IMR-90 (cell line): ENCODE measurements around the gene SNX27. TPM values are rescaled to one million over a fixed set of nuclear protein-coding genes. Genes with fewer than 3 reads are reported as not detected.

Experiments
- ATAC-seq: fragments of 200-7000 bp; cut with Tn5 transposase; 2 replicates; pipeline ENCODE4 v1.9.1; 2020; ENCODE audit warnings: low read depth, mild to moderate bottlenecking, moderate library complexity
- BruUV-seq: library from RNA; stranded (reverse); fragments of 400-500 nt; replicated peaks from 2 replicates; lab custom pipeline; 2021; lab: Mats Ljungman, UMichigan
- CTCF ChIA-PET: fragments of 300-600 bp; formaldehyde crosslinking; extraction: SDS; loops from one replicate; lab custom pipeline; 2021; ENCODE audit warnings: antibody characterized with exemption; lab: Yijun Ruan, JAX
- POLR2A ChIA-PET: fragments of 300-600 bp; sonication (Branson Sonifier 250); formaldehyde crosslinking; loops from one replicate; lab custom pipeline; 2022; ENCODE audit warnings: antibody characterized with exemption; ENCODE audit not compliant: unreplicated experiment; lab: Charles Lee
- DNase-seq: peaks from one replicate; pipeline ENCODE4 v3.0.0; 2013
- H2AFZ ChIP-seq: replicated peaks from 2 replicates; pipeline ENCODE3; 2013; ENCODE audit warnings: low read length, mild to moderate bottlenecking; ENCODE audit not compliant: poor library complexity
- H2AK5ac ChIP-seq: 2 replicates; pipeline ENCODE4 v1.6.1; 2013; ENCODE audit warnings: low read depth, low read length, inconsistent platforms
- H2AK9ac ChIP-seq: replicated peaks from 2 replicates; pipeline ENCODE3; 2013; ENCODE audit warnings: mild to moderate bottlenecking, low read depth, low read length, moderate library complexity; ENCODE audit not compliant: poor library complexity
- H2BK120ac ChIP-seq: 2 replicates; pipeline ENCODE4 v1.6.1; 2013; ENCODE audit warnings: low read depth, low read length, inconsistent platforms
- H2BK15ac ChIP-seq: 3 replicates; pipeline ENCODE4 v1.6.1; 2013; ENCODE audit warnings: low read depth, low read length, inconsistent platforms
- H2BK20ac ChIP-seq: 2 replicates; pipeline ENCODE4 v1.6.1; 2013; ENCODE audit warnings: low read depth, mild to moderate bottlenecking, inconsistent platforms, low read length, moderate library complexity
- H2BK5ac ChIP-seq: 2 replicates; pipeline ENCODE4 v1.6.1; 2013; ENCODE audit warnings: mild to moderate bottlenecking, low read depth, low read length, inconsistent platforms; ENCODE audit not compliant: poor library complexity, severe bottlenecking
- H3K14ac ChIP-seq: replicated peaks from 2 replicates; pipeline ENCODE4 v1.6.1; 2013; ENCODE audit warnings: low read depth, low read length, inconsistent platforms
- H3K18ac ChIP-seq: 2 replicates; pipeline ENCODE4 v1.6.1; 2013; ENCODE audit warnings: low read depth, low read length, control low read depth
- H3K23ac ChIP-seq: 2 replicates; pipeline ENCODE4 v1.6.1; 2013; ENCODE audit warnings: low read depth, low read length, inconsistent platforms
- H3K27ac ChIP-seq: 2 replicates; pipeline ENCODE4 v1.5.1; 2013; ENCODE audit warnings: mild to moderate bottlenecking, control low read depth, low read length; ENCODE audit not compliant: insufficient read depth
- H3K27me3 ChIP-seq: 2 replicates; pipeline ENCODE4 v1.6.1; 2013; ENCODE audit warnings: low read length; ENCODE audit not compliant: control insufficient read depth, insufficient read depth
- H3K36me3 ChIP-seq: 2 replicates; pipeline ENCODE4 v1.6.1; 2013; ENCODE audit warnings: low read length, mixed read lengths; ENCODE audit not compliant: control insufficient read depth, insufficient read depth
- H3K4ac ChIP-seq: 2 replicates; pipeline ENCODE4 v1.6.1; 2013; ENCODE audit warnings: low read depth, low read length, inconsistent platforms
- H3K4me1 ChIP-seq: 2 replicates; pipeline ENCODE4 v1.6.1; 2013; ENCODE audit warnings: low read length, mixed read lengths; ENCODE audit not compliant: control insufficient read depth, insufficient read depth
- H3K4me2 ChIP-seq: 2 replicates; pipeline ENCODE4 v1.6.1; 2013; ENCODE audit warnings: low read depth, mild to moderate bottlenecking, control low read depth, low read length, moderate library complexity
- H3K4me3 ChIP-seq: 2 replicates; pipeline ENCODE4 v1.5.1; 2013; ENCODE audit warnings: low read depth, mild to moderate bottlenecking, control low read depth, low read length, moderate library complexity; ENCODE audit not compliant: insufficient read depth
- H3K56ac ChIP-seq: 2 replicates; pipeline ENCODE4 v1.6.1; 2013; ENCODE audit warnings: low read length, inconsistent platforms; ENCODE audit not compliant: insufficient read depth; ENCODE audit errors: extremely low read depth
- H3K79me1 ChIP-seq, 2 experiments: 2 replicates each; pipeline ENCODE4 v1.6.1; 2013; ENCODE audit warnings: low read length in 2 of 2, inconsistent platforms in 1 of 2, low read depth in 1 of 2
- H3K9ac ChIP-seq: 2 replicates; pipeline ENCODE4 v1.6.1; 2013; ENCODE audit warnings: low read depth, low read length, control low read depth
- H3K9me1 ChIP-seq: 2 replicates; pipeline ENCODE4 v1.6.1; 2013; ENCODE audit warnings: low read length, inconsistent platforms; ENCODE audit not compliant: insufficient read depth
- H3K9me3 ChIP-seq: 2 replicates; pipeline ENCODE4 v1.6.1; 2013; ENCODE audit warnings: low read length; ENCODE audit not compliant: control insufficient read depth, insufficient read depth
- H4K20me1 ChIP-seq: 2 replicates; pipeline ENCODE4 v1.6.1; 2013; ENCODE audit warnings: low read length, inconsistent platforms; ENCODE audit not compliant: insufficient read depth
- H4K5ac ChIP-seq: 2 replicates; pipeline ENCODE4 v1.6.1; 2013; ENCODE audit warnings: mild to moderate bottlenecking, low read depth, low read length, control low read depth
- H4K8ac ChIP-seq, 2 experiments: 2 replicates each; pipeline ENCODE4 v1.6.1; 2013; ENCODE audit warnings: low read depth in 2 of 2, low read length in 2 of 2, control low read depth in 1 of 2, inconsistent platforms in 1 of 2
- H4K91ac ChIP-seq: 2 replicates; pipeline ENCODE4 v1.6.1; 2013; ENCODE audit warnings: low read depth, low read length, inconsistent platforms; ENCODE audit not compliant: insufficient read depth
- MAZ ChIP-seq: IDR thresholded peaks from 2 replicates; pipeline ENCODE4 v1.6.1; 2012; ENCODE audit warnings: low read depth, mild to moderate bottlenecking, low read length, improper control_type of control experiment, moderate library complexity, borderline replicate concordance
- NFE2L2 ChIP-seq: fragments of 150-350 bp; IDR thresholded peaks from 2 replicates; pipeline ENCODE4 v1.6.1; 2016; ENCODE audit warnings: low read depth, mild to moderate bottlenecking, low read length
- RAD21 ChIP-seq: IDR thresholded peaks from 2 replicates; pipeline ENCODE4 v1.6.1; 2012; ENCODE audit warnings: low read length, improper control_type of control experiment
- RCOR1 ChIP-seq: IDR thresholded peaks from 2 replicates; pipeline ENCODE4 v1.6.1; 2012; ENCODE audit warnings: mild to moderate bottlenecking, low read length, improper control_type of control experiment; ENCODE audit not compliant: insufficient replicate concordance
- SMC3 ChIP-seq: fragments of 150-350 bp; IDR thresholded peaks from 2 replicates; pipeline ENCODE4 v1.6.1; 2016; ENCODE audit warnings: low read depth, mild to moderate bottlenecking, antibody characterized with exemption, low read length, moderate library complexity
- WGBS, 2 experiments: methylation state at CpG; one replicate each; pipeline versions ENCODE4 v1.1.5 to v1.1.7; 2013; ENCODE audit warnings: missing lambda C conversion rate in 2 of 2; ENCODE audit not compliant: insufficient read length in 1 of 2; ENCODE audit errors: extremely low coverage in 2 of 2; 5-methylcytosine and 5-hydroxymethylcytosine counted together
- dilution Hi-C: fragments of 300-500 bp; cut with HindIII; formaldehyde crosslinking; loops from one replicate; pipeline ENCODE4 v1.14.3; 2018; ENCODE audit warnings: low sequenced_read_pairs; ENCODE audit not compliant: unreplicated experiment
- in situ Hi-C: fragments of 300-500 bp; cut with MboI; formaldehyde crosslinking; loops from 3 replicates; pipeline ENCODE4 v1.14.3; 2019; ENCODE audit warnings: low sequenced_read_pairs, inconsistent platforms, mixed read lengths
- intact Hi-C: fragments of 100-400 bp; cut with micrococcal nuclease; formaldehyde crosslinking; loops from 2 replicates; pipeline ENCODE4 v1.10.0; 2022
- polyA plus RNA-seq, 3 experiments: library from polyadenylated mRNA; depleted of rRNA; stranded (reverse); fragments of >200 nt; gene quantifications; 2 replicates each; pipeline ENCODE4 v1.2.3, GENCODE V29; 2012; ENCODE audit warnings: low replicate concordance in 1 of 3
- total RNA-seq: library from RNA; depleted of rRNA; stranded (reverse); fragments of >200 nt; gene quantifications from 2 replicates; pipeline ENCODE4 v1.2.3, GENCODE V29; 2012
- TF ChIP-seq, protein P1 (sequence below): fragments of 150-350 bp; IDR thresholded peaks from 2 replicates; pipeline ENCODE4 v1.6.1; 2017; ENCODE audit warnings: mild to moderate bottlenecking, antibody characterized with exemption, low read length, low read depth
- TF ChIP-seq, protein P2 (sequence below): conservative IDR thresholded peaks from 2 replicates; pipeline ENCODE4 v1.5.1; 2012; ENCODE audit warnings: mild to moderate bottlenecking, low read depth, low read length, improper control_type of control experiment

The SNX27 gene
- total and polyA plus RNA-seq, 2 of the 4 experiments (the other 2 are of a cell fraction): 12.3 to 25.6 TPM

DNA sequence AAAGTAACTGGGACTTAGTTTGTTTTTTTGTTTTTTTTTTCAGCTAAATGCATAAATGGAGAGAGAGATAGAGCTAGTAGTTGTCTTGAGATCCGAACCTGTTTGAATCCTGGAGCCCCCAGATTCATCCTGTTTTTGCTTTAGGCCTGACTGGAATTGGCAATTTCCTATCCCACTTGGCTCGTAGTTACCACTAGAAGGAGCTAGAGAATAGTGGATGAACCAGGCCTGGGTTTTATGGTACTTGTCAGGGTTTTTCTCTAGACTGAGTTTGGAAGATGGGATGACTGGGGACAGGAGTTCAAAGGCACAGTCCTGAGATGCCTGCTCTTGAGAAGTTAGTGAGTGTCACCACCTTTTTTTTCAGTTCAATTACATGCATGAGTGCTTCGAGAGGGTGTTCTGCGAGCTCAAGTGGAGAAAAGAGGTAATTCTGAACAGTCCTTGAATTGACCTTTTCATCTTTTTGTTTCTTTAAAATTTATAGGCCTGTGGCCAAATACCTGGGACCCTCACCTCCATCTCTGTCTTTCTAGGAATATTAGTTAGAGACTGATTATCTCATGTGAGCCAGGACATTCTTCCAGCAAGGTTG is 81.3 kb downstream of the SNX27 start:
- Histone ChIP-seq H4K5ac (no peak overlapping the region), H3K4ac (no peak overlapping the region), H3K56ac (no peak overlapping the region), H4K20me1 (no peaks in the 10 kb centered on the region; the same call in 1 of the 2 replicates), H2BK20ac (no peak overlapping the region), H2AFZ (no peak overlapping the region), H2BK15ac (no peak overlapping the region), H4K91ac (no peak overlapping the region), H2AK5ac (no peak overlapping the region), H4K8ac (no peak overlapping the region), H3K4me2 (no peak overlapping the region), H3K27ac (no peak overlapping the region), H3K4me1 (no peaks in the 10 kb centered on the region), H3K79me1 (peaks cover 0 to 2% of the 10 kb centered on the region in 2 experiments; a peak in 1 of 4 replicates), H3K14ac (no peak overlapping the region), H3K9me1 (no peaks in the 10 kb centered on the region), H3K4me3 (no peak overlapping the region), H2BK5ac (no peak overlapping the region), H3K36me3 (peaks cover 23% of the 10 kb centered on the region), H2AK9ac (no peak overlapping the region), H3K9me3 (no peaks in the 10 kb centered on the region), H2BK120ac (no peak overlapping the region), H3K9ac (no peak overlapping the region), H3K23ac (no peak overlapping the region), H3K27me3 (no peaks in the 10 kb centered on the region), H3K18ac (no peak overlapping the region)
- CTCF ChIA-PET: interaction anchor here (0.6 to 1.1 kb wide), 5 partner anchors 10 to 240 kb away, joined by 3 to 4 read pairs (median 3); no protein-coding TSS in a partner anchor
- DNase-seq: peak; percentile 47
- intact Hi-C loops: loop anchor here (1.0 to 2.0 kb wide), 2 partner anchors 24 to 42 kb away; partner anchors contain the start of gene CELF3
- TF ChIP-seq RAD21 (peak; percentile 73), SMC3 (peak; percentile 68), MAZ (no peak), NFE2L2 (no peak), RCOR1 (no peak)
- TF ChIP-seq, protein P1, sequence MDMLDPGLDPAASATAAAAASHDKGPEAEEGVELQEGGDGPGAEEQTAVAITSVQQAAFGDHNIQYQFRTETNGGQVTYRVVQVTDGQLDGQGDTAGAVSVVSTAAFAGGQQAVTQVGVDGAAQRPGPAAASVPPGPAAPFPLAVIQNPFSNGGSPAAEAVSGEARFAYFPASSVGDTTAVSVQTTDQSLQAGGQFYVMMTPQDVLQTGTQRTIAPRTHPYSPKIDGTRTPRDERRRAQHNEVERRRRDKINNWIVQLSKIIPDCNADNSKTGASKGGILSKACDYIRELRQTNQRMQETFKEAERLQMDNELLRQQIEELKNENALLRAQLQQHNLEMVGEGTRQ: no peak
- TF ChIP-seq, protein P2, sequence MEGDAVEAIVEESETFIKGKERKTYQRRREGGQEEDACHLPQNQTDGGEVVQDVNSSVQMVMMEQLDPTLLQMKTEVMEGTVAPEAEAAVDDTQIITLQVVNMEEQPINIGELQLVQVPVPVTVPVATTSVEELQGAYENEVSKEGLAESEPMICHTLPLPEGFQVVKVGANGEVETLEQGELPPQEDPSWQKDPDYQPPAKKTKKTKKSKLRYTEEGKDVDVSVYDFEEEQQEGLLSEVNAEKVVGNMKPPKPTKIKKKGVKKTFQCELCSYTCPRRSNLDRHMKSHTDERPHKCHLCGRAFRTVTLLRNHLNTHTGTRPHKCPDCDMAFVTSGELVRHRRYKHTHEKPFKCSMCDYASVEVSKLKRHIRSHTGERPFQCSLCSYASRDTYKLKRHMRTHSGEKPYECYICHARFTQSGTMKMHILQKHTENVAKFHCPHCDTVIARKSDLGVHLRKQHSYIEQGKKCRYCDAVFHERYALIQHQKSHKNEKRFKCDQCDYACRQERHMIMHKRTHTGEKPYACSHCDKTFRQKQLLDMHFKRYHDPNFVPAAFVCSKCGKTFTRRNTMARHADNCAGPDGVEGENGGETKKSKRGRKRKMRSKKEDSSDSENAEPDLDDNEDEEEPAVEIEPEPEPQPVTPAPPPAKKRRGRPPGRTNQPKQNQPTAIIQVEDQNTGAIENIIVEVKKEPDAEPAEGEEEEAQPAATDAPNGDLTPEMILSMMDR: peak; percentile 68
- 83% methylated on average over 1 of the region's 4 CpGs; no CpG with 5 or more reads in 1 of the 2 experiments for WGBS, 2 experiments
- POLR2A ChIA-PET: interaction anchor here (0.6 kb wide), 1 partner anchor 9 kb away, joined by 3 read pairs; no protein-coding TSS in a partner anchor
- BruUV-seq: no TSS peak
- dilution Hi-C loops: no loop called here
- in situ Hi-C loops: no loop called here
- ATAC-seq: peak; percentile 67
